ENCODE results near the gene UBR7.
"Not testable (repeated sequence)": the region's sequence is repeated elsewhere in the genome, so short reads cannot be mapped to it uniquely, and the experiment has no call there.

Gene UBR7

DNA sequence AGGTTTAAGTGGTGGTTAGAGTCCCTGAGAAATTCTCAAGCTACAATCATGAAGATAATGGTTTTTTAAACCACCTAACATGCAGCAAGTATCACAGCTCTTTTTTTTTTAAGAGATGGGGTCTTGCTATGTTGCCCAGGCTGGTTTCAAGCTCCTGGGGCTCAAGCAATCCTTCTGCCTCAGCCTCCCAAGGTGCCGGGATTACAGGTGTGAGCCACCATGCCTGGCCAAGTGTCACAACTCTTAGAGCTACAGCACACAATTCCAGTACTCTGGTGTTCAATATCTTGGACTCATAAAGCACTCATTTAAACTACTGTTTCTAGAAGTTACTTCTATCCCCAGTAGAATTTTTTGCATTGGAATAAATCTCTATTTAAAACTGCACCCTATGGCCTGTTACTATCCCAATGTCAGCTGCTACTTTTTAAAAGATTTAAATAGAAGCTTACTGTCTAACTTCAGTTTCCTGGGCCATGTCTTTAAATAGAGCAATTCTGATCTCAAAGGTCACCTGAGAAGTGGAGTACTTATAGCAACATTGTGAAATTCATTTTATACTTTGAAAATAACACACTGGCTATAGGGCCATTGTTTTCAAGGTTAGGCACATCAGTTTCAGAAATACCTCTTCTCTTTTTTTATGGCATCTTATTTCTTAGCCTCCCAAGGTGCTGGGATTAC is 11.6 kb upstream of the UBR7 start:
- no peak for DNase-seq (ENCODE audit: low read depth)

DNA sequence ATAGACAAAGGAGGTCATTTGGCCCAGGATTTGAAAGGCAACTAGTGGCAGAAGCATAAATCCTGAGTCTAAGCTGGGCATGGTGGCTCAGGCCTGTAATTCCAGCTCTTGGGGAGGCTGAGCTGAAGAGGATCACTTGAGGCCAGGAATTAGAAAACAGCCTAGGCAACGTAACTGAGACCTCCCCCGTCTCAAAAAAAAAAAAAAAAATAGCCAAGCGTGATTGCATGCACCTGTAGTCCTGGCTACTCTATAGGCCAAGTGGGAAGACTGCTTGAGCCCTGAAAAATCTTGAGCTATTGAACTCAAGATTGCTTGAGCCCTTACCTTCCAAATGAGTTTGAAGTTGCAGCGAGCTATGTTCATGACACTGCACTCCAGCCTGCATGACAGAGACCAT is 8.0 kb upstream of the UBR7 start:
- no peak for DNase-seq (ENCODE audit: low read depth)

DNA sequence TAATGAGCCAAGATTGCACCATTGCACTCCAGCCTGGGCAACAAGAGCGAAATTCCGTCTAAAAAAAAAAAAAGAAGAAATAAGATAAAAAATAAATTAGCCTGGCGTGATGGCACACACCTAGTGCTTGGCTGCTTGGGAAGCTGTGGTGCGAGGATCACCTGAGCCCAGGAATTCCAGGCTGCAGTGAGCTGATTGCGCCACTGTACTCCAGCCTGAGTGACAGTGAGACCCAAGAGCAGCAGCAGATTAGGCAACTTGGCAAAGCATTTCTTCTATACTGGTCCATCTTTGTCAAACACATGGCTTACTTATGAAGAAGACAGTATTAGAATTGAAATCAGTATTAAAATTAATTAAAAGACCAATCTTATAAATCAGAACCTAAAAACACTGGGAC is 6.5 kb upstream of the UBR7 start:
- no peak for DNase-seq (ENCODE audit: low read depth)

DNA sequence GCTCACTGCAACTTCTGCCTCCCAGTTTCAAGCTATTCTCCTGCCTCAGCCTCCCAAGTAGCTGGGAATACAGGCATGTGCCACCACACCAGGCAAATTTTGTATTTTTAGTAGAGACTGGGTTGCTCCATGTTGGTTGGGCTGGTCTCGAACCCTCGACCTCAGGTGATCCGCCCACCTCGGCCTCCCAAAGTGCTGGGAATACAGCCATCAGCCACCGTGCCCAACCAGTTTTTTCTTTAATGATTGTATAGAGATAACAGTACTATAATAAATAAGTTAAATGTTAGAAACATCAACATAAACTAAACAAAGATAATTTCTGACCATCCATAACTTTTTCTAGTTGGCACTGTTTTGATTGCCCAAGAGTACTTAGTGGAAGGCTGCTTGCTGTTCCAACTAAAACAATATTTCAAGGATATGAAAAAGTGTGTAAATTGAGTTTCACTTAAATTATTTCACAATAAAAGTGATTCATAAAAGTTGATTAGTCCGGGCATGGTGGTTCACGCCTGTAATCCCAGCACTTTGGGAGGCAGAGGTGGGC is 5.8 kb upstream of the UBR7 start:
- no peak for DNase-seq (ENCODE audit: low read depth)

DNA sequence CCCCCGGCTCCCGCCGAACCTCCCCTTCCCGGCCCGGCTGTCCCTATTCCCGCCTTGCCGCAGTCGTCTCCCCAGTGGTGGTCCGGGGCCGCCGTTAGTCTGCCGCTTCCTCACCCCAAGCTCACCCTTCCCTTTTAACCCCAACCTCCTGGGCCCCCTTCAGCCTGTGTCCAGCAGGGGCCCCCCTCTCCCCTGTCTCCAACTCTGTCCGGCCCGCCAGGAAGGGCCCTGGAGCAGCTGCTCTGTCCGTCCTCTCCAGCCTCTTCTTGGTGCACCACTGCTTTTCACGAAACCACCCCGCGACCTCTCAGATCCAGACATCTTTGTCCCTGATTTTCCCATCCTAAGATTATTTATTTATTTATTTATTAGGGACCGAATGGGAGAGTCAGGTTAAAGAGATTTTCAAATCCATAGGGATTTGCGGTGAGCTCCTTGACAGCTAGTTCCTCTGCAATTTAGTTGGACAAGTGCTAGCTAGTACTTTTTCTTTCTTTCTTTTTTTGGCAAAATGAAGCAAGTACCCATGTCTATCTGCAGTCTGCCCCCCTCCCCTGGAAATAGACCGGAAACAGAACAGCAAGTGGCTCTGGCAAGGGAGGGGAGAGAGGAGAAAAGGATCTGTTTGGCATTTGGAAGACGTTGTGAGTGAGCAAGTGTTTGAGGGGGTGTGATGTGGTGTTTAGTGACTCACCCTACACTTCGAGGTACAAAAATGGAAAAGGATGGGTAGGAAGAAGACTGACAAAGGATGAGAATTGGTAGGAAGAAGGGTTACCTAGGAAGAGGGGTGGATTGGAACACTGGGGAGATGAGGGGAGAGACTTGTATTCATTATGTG is 632 bp downstream of the UBR7 start:
- DNase-seq (ENCODE audit: low read depth) = no peak

DNA sequence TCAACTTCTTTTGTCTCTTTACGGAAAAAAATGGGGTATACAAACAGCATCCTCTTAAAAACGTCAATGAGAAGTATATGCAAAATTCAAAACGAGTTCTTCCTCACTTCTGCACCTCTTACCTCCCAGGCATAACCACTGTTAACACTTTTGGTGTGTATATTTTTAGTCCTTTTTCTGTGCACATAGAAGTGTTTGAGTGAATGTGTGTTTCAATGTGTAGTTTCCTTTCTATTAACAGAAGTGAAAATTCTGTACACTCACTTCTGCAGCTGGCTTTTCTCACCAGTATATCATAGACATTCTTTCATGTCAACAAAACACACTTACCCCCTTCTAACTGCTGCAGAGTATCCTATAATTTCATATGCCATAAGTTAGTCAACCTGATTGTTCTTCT is 5.4 kb downstream of the UBR7 start:
- DNase-seq (ENCODE audit: low read depth) = no peak

DNA sequence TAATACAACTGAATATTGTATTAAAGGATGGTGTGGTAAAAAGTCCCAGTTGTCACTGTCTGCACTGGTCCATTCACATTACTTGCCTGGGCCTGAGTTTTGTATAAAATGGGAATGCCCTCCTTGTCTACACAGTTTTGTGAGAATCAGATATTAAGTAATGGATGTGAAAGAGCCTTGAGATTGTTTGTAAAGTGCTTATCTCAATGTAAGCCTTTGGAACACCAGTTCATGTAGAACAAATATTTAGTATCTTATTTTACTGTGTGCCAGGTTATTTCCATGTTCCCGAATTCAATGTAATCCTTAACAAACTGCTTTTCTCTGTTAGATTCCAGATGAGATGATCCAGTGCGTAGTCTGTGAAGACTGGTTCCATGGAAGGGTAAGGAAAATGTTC is 7.5 kb downstream of the UBR7 start:
- no peak for DNase-seq (ENCODE audit: low read depth)

DNA sequence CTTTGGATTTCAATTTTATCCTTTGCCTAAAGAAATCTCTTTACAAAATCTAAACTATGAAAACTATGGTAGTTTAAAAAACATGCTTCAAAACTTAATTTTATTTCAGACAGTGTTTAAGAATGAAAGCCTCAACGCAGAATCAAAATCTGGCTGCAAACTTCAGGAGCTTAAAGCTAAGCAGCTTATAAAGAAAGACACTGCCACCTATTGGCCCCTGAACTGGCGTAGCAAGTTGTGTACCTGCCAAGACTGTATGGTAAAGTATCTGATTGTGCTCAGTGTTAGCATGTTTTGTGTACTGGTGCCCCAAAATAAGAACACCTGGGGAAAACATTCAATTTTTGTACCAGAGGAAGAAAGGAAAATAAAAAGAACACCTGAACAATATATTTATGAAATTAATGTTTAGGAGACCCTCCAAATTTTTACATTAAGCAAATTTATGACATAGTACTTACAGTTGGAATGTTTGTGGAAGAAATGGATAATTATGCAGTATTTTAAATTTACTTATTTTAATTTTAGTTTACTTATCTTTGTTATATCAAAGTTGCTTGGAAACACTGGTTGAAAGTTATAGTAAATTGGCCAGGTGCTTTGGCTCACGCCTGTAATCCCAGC is 12.2 kb downstream of the UBR7 start:
- DNase-seq (ENCODE audit: low read depth) = peak; percentile 16

DNA sequence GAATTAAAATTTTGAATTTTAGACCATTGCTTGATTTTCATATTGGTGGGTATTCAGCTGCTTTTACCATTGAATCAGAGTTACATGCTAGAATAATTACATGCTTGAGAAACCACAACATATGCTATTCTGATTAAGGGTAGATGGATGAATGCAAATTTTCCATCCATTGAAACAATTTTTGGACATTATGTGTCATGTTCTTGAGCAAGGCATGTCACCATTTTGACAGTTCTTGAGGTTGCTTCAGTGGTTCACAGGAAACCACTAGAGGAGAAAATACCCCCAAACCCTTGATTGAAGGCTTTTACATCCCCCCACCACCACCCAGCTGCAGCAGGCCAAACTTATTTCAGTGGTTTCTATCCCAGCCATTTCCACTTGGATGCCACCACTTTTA is 13.5 kb downstream of the UBR7 start:
- no peak for DNase-seq (ENCODE audit: low read depth)

DNA sequence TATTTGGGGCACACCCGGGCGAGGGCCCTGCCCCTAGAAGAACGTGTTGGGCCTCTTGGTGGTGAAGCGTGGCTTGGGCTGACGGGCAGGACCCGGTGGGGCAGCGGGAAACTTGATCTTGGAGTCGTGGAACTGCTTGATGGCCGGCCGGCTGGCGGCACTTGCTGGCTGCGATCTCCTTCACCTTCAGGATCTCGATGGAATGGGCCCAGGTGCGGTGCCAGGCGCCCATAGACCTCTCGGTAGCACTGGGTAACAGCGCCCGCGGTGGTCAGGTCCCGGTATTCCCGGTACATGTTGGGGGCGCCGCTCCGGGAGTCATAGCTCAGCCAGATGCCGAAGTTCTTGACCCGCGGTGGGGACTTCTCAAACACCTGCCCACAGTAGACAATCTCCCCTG is 16.5 kb downstream of the UBR7 start:
- no peak for DNase-seq (ENCODE audit: low read depth)

DNA sequence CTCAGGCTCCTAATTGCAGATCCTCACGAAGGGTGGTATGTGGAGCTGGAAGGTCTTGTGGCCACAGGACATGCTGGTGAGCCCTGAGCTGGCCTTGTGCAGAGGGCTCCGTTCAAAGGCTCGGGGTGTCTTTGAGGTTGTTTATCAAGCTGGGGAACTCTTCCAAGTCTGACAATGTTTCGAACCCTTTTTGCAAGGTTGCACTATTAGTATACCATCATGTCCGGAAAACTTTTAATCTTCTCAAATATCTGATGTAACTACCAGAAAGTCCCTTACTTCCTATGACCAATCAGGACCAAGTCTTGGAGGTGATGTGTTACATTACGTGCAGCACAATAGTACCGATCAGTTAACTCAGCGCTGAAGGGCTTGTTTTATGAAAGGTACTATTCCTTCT is 21.5 kb downstream of the UBR7 start:
- no peak for DNase-seq (ENCODE audit: low read depth)

DNA sequence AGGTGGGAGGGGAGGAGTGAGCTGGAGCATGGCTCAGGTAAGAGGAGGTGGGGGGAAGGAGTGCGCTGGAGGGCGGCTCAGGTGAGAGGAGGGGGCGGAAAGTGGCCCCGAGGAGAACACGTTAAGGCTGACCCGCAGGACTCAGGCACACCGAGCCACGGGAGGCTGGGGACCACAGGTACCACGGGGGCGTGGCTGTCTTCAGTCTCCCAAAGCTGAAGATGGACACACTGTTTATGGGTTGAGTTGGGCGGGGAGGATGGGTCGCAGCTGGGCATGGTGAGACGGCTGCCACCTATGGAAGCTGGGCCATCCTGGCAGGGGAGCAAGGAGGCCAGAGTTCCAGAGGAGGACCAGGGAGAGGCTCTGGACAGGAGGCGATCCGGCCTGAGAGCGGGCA is 23.5 kb downstream of the UBR7 start:
- DNase-seq (ENCODE audit: low read depth) = no peak

DNA sequence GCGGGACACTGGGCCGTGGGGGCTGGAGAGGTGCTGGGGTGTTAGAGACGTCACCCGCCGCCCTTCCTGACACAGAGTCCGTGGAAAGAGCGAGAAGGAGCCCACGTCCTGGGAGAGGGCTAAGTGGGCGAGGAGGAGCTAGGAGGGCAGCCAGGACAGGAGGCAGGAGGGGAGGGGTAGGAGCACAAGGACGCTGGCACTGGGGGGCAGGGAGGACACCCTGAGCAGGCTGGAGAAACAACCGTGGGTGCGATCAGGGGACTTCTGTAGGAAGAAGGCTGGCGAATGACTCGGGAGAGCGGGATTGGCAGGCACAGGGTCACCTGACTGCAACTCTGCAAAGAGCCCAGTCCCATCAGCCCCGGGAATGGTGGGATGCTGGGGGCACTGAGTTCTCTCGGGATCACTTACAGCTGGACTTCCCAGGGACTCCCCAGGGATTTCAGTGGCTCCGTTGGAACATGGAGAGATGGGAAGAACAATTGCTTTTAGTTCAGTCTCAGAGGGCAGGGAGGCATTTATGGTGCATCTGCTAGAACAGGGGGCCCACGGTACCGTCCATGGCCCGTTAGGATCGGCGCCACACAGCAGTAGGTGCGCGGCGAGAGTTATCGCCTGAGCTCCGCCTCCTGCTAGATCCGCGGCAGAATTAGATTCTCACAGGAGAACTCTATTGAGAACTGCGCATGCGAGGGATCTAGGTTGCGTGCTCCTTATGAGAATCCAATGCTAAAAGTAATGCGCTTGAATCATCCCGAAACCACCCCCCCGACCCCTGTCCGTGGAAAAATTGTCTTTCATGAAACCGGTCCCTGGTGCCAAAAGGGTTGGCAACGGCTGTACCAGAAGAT is 24.3 kb downstream of the UBR7 start:
- no peak for DNase-seq (ENCODE audit: low read depth)

DNA sequence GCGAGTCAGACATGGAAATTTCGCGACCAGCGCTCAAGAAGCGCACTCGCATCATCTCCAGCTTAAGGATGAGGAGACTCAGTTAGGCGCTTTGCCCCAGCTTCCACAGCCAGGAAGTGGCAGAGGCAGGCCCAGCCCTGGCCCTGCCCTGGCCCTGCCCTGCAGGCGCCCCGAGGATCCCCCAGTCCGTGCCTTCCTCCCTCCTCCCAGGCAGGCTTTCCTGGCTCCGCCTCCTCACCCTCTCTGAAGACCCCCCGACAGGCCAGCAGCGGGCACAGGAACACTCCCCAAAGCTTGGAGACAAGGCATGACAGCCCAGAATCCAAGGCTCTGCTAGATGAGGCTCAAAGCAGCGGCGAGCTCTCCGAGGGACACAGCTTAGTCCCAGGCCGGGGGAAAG is 25.1 kb downstream of the UBR7 start:
- no peak for DNase-seq (ENCODE audit: low read depth)

DNA sequence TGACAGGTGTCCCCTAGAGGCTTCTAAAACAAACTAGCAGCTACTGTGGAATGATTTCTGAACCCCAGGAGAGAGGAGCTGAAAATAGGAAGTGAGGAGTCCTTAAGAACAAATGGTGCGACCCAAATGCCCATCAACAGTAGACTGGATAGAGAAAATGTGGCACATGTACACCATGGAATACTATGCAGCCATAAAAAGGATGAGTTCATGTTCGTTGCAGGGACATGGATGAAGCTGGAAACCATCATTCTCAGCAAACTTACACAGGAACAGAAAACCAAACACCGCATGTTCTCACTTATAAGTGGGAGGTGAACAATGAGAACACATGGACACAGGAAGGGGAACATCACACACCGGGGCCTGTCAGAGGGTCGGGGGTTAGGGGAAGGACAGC is 26.0 kb downstream of the UBR7 start:
- not testable (repeated sequence) for DNase-seq (ENCODE audit: low read depth)

DNA sequence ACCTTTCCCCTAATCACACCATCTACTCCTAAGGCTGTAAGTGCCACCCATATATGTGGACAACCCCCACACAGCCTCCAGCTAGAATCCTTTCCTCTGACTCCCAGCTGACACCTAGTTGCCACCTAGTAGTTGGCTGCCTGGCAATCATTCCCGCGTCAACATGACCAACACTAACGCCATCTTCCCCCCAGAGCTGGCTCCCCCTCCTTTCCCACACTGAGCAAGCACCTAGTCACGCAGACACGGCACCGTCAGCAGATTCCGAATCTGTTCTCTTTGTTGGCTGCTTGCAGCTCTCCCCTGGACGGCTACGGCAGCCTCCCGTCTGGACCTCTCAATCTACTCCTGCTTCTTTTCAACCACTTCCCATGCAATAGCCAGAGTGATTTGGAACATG is 27.7 kb downstream of the UBR7 start:
- DNase-seq (ENCODE audit: low read depth) = no peak

DNA sequence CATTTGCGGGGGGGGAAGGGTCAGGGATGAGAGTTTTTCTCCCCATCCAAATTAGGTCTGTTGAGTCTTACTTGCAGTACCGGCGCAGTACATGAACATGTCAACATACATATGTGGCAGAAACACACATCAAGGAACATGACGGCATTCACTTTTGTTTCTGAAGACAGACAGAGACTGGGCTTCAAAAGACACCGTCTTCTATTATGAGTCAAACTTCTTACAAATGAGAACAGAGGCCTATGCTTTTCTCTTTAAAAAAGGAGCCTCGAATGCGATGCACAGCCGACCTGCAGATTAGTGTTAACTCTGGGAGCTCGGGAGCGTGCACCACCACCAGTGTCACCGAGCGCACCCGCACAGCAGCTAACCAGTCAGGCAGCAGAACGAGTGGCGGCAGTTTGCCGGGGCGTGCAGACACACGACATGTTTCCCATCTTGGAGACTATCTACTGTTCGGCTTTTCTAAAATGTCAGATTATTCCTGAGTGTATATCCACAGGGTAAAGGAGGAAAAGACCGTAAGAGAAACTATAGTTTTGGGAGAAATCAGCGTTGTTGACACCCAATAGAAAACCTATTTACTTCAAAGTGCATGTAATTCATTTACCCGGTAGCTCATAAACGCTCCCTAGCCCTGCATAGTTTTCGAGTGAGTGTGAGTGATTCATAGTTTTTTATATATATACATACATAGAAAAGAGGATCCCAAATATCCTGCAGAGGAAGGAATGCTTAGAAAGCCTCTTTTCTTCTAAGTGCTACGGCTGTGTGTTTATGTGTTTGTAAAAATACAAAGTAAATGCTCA is 33.0 kb downstream of the UBR7 start:
- DNase-seq (ENCODE audit: low read depth) = no peak

DNA sequence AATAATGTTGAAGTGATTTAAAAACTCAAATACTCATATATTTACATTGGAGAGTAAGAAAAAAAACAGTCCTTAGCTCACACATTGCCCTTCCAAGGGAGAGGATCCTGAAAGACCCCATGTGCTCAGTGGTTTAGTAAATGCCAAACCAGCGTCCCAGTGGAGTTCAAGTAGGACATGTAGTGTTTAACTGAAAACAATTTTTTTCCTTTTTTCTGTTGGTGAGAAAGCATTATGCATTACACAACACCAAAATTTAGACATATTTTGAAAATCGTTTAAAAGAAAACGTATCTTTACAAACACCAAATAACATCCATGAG is 33.6 kb downstream of the UBR7 start:
- no peak for DNase-seq (ENCODE audit: low read depth)

DNA sequence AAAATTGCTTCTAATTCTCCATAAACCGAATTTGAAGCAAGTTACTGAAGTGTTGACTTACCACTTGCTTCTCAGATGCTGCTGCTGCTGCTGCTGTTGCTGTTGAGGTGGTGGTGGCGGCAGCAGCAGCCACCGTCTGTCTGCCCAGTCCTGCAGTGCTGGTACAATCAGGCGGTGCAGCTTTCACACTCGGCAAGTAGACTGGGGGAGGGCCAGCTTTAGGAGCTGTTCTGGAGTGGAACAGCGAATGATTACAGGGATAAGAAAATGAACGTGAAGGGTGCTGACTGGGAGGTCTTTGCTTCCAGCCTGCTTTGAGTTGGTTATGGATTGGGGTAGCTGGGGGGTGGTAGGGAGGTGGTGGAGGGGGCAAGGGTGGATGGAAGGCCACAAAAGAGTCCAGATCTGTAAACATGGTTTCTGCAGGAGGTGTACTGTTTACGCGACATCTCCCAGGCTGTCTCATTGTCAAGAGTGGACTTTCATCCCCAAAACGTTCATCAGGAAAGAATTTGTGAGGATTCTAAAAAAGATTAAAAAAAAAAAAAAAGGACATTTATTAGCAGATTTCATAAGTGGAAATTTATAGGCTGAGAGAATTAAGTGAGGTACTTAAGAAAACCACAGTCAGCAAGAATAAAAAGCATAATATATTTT is 38.8 kb downstream of the UBR7 start:
- no peak for DNase-seq (ENCODE audit: low read depth)

DNA sequence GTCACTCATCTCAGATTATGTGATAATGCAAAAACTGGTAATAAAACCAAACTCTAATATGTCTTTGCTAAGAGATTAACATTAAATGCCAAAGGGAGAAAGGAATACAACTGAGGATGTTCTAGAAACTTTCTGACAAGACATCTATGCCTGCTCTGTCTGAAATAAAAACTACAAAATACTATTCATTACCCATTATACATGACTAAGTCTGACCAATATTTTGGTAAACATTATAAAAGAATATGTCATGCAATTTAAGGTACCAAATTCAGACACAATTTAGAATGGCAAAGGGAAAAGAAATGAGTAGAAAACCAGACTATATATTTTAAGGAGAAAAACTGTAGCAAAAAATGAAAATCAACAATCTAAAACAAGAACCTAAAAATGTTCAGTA is 39.5 kb downstream of the UBR7 start:
- no peak for DNase-seq (ENCODE audit: low read depth)
